GM19324 (cell line): ENCODE results near the gene GOLGA7B.

Source experiments
- ATAC-seq: cut with Tn5 transposase; IDR thresholded peaks from one replicate; pipeline ENCODE4 v1.9.1; 2021; ENCODE audit warnings: mild to moderate bottlenecking, moderate library complexity; ENCODE audit not compliant: unreplicated experiment, low FRiP score

GOLGA7B gene

DNA sequence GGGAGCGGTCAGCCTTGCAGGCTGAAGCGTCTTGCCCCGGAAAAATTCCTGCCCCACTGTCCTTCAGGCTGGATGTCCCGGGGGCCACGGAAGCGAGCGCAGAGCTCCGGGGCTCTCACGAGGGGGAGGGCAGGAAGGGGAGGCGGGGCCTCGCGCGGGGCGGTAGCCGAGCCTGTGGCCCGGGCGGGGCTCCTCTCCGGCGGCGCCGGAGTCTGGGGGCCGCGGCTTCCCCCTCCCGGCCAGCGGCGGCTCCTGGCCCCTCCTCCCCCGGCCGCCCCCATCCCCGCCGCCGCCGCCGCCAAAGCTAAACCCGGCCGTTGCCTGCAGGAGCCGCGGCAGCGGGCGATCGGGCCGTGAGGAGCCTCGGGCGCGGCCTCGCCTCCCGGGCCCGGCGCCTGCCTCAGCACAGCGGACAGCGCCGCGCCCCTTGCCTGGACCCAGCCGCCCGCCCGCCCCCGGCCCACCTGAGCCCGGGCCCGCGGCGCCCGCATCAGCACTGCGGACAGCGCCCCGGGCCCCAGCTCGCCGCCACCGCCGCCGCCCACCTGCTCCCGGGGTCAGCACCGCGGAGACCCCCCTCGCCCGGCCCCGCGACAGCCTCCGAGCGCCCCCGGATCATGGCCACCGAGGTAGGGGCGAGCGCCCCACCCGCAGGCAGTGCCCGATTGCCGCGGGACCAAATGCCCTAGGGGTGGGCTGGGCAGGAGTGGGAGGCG lies at the start of gene GOLGA7B:
Gene GOLGA7B (plus strand): TSS at position 157 of the 716 bp plus-strand sequence. CDS start 461 bp downstream, at position 618.
- ATAC-seq, result peak; percentile 65

GRCh38 chr10:97800474-97800873 lies 49.2 kb upstream of the GOLGA7B start:
- no peak for ATAC-seq

DNA sequence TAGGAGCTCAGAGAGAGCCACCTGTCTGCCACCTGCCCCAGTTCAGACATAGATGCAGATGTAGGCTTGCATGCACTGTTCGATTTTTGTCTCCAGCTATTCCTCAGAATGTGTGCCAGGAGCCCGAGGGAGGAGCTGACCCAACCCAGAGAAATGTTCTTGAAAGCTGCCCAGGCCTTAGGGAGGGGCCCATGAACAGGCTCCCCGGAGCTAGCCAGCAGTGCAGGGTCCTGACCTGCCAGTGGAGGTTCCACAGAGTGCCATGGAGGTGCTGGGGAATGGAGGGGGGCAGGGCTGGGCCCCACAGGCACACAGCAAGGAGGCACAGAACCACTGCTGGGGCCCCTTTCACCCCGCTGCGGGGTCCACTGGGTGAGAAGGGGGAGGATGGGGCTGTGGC lies 48.2 kb upstream of the GOLGA7B start:
- ATAC-seq, result no peak

- no peak for ATAC-seq
Measured at GRCh38 chr10:97805096-97805884, 44.4 kb upstream of the GOLGA7B start.

DNA sequence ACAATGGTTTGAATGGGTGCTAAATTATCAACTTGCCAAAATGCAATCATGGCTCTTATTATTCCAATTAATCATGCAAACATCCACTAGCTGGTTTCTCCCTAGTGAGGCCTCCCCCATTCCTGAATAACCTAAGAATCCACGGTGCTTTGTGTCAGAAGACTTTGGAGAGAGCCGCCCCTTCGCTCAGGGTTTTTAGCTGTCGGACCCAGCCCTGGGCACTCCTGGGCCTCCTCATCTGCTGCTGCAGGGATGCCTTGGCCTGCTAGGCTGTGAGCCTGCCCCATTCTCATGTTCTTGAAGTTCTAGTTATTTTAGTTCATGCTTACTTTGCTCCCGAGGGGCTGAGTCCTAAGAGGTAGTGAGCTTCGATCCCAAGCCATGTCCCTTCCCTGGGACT lies 43.7 kb upstream of the GOLGA7B start:
- no peak for ATAC-seq

DNA sequence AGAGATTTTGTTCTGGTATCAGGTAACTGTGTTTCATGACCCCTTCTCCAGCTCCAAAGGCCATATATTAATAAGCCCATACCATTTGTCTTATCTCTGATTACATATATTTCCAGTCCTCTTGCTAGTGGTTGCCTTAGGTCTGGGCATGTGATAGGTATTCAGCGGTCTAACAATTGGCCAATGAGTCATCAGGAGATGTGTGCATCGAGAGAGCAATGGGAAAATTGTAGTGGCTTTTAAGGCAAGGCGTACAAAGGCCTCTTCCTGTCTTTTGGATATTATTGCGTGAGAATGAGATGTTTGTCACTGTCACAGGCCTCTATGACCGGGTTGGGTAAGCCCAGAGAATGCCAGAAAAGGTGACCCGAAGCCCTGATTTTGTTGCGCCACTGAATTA lies 39.2 kb upstream of the GOLGA7B start:
- ATAC-seq, result no peak

- no peak for ATAC-seq
Measured at GRCh38 chr10:97811958-97812357, 37.7 kb upstream of the GOLGA7B start.

GRCh38 chr10:97812696-97813095 lies 36.9 kb upstream of the GOLGA7B start:
- no peak for ATAC-seq

DNA sequence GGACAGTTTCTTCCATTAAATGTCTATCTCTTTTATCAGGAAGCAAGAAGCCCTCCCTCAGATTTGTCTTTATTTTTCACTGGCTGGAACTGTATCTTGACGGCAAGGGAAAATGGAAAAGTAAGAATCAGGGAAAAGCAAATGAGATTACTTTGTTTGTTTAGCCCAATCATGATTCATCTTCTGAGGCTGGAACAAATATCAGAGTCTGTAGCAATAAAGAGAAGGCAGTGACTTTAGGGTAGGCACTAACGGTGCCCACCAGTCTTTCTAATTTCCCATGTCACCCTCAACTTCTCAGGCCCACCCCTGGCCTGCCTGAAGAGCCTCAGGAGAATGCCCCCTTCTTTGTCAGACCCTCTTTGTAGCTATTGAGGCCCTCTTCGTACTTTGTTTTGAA lies 36.3 kb upstream of the GOLGA7B start:
- ATAC-seq, result no peak

GRCh38 chr10:97814996-97815395 lies 34.6 kb upstream of the GOLGA7B start:
- ATAC-seq, result no peak

DNA sequence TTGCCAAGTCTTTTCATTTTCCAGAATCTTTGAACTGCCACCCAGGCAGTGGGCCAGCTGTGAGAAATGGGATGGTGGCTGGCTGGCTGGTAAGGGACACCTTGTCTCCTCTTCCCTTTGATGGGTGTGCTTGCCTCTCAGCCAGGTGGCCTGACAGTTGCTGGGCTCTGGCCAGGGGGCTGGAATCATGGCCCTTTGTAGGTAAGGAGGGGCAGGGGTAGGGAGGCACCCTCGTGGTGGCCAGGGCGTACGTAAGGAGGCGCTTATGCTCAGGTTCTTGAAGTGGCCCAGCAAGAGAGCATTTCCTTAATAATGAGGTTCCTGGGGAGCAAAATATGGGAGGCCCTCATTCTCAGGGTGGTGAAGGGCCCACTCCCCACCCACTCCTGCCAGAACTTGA lies 33.0 kb upstream of the GOLGA7B start:
- no peak for ATAC-seq

- ATAC-seq, result no peak
Measured at GRCh38 chr10:97818572-97818971, 31.1 kb upstream of the GOLGA7B start.

GRCh38 chr10:97820096-97820704 lies 29.4 kb upstream of the GOLGA7B start:
- ATAC-seq, result no peak

GRCh38 chr10:97821308-97822038 lies 28.2 kb upstream of the GOLGA7B start:
- ATAC-seq, result no peak

DNA sequence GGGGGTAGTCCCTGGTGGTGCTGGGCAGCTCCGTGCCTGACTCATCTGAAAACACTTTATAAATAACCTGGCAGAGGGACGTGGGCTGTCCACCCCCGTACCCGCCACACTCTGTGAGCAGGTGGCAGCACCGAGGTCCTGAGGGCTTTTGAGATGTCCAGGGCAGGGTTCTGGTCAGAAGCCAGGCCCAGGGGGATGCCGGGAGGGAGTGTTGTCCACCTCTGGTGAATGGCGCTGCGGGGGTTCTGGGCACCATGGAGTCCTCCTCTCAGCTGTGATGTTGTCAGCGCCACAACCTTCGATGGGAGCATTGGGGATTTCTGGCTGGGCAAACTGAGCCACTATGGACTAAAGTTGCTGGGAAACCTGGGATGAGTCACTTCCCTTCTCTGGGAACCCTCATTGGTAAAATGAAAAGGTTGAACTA lies 27.4 kb upstream of the GOLGA7B start:
- no peak for ATAC-seq

GRCh38 chr10:97823734-97824133 lies 25.9 kb upstream of the GOLGA7B start:
- no peak for ATAC-seq

DNA sequence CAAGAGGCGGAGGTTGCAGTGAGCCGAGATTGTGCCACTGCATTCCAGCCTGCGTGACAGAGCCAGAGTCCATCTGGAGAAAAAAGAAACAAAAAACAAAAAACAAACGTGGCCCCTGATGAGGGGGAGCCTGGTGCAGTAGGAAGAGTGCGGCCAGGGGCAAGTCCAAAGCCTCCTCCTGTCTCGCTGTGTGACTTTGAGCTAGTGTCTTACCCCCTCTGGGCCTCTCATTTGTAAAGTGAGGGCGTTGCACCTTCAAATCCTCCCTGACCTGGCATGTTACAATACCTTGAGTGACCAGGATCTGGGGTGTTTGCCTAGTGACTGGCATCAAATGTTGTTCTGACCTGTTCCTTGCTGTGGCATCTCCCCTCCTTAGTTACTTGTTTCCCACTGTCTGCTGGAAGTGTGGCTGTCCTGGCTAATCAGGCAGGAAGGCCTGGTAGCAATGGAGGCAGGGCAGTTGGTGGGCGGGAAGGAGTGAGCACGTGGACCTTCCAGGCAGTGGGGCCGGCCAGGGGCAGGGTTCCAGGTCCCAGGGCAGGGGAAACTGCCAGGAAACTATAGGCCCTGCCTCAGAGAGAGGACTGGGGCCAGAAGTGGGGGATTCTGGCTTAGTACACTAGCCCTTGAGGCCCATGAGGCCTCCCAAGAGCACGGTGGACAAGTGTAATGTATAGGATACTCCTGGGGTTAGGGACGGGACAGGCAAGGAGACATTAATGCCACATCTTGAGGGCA lies 24.5 kb upstream of the GOLGA7B start:
- no peak for ATAC-seq

GRCh38 chr10:97826892-97827291 lies 22.8 kb upstream of the GOLGA7B start:
- no peak for ATAC-seq

DNA sequence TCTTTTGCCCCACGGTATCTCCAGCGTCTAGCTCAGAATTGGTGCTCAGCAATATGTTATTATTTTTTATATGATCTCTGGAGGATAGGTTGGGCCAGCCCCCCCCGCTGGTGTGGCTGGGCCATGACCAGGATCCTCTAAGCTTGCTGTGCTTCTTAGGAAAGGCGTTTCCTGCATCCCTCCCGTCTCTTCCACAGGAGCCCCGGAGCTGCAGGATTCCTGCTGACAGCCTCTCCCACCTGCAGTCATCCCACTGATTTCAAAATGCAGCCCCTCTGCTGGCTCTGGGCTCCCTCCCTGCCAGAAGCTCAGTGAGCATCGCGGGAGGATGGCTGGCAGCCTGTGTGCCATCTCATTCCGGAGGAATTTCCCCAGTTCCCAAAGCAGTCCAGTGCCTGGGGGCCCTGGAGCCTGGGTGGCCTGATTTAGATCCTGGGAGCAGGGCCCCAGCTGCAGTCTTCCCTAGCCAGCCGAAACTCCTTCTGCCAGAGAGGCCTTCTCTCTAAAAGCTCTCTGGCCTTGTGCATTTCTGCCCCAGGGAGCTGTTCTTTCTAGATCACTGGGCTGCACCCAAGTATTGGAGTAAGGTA lies 21.8 kb upstream of the GOLGA7B start:
- ATAC-seq, result no peak

GRCh38 chr10:97828721-97829120 lies 20.9 kb upstream of the GOLGA7B start:
- no peak for ATAC-seq
